Neural cell (in vitro differentiated cells): ENCODE results near the gene CDK5R1. TPM values are rescaled to one million over a fixed set of nuclear protein-coding genes. Genes with fewer than 3 reads are reported as not detected.

Experiments used
- H2AFZ ChIP-seq: fragments of 200-600, 300-800 bp; sonication (generic), shearing (Covaris generic); 2 replicates; pipeline ENCODE4 v1.6.0; 2014; ENCODE audit warnings: low read depth, mild to moderate bottlenecking, antibody characterized with exemption, low read length, moderate library complexity
- H3F3A ChIP-seq: fragments of 200-600 bp; shearing (Covaris generic); 2 replicates; pipeline ENCODE4 v1.6.1; 2016; ENCODE audit warnings: mild to moderate bottlenecking, moderate library complexity, mixed read lengths, antibody characterized with exemption, low read length; ENCODE audit not compliant: insufficient read depth, poor library complexity, severe bottlenecking
- H3K27ac ChIP-seq: fragments of 200-600, 300-800 bp; sonication (generic), shearing (Covaris generic); 2 replicates; pipeline ENCODE4 v1.5.1; 2014; ENCODE audit warnings: mild to moderate bottlenecking, low read length, moderate library complexity
- H3K27me3 ChIP-seq: fragments of 300-800, 200-600 bp; sonication (generic), shearing (Covaris generic); 2 replicates; pipeline ENCODE4 v1.6.0; 2014; ENCODE audit warnings: mild to moderate bottlenecking, low read depth, low read length, moderate library complexity; ENCODE audit not compliant: insufficient read depth
- H3K36me3 ChIP-seq: fragments of 300-800, 200-600 bp; sonication (generic), shearing (Covaris generic); 2 replicates; pipeline ENCODE4 v1.5.1; 2014; ENCODE audit warnings: mild to moderate bottlenecking, antibody characterized with exemption, low read length, moderate library complexity; ENCODE audit not compliant: insufficient read depth
- H3K4me2 ChIP-seq: fragments of 300-800, 200-600 bp; sonication (generic), shearing (Covaris generic); 2 replicates; pipeline ENCODE4 v1.6.0; 2014; ENCODE audit warnings: mild to moderate bottlenecking, low read length
- H3K4me3 ChIP-seq: fragments of 300-800, 200-600 bp; sonication (generic), shearing (Covaris generic); 2 replicates; pipeline ENCODE4 v1.5.1; 2014; ENCODE audit warnings: mild to moderate bottlenecking, low read length, moderate library complexity
- H3K79me2 ChIP-seq: fragments of 200-600 bp; shearing (Covaris generic); replicated peaks from 2 replicates; pipeline ENCODE4 v1.6.0; 2014; ENCODE audit warnings: mild to moderate bottlenecking, low read length, moderate library complexity; ENCODE audit not compliant: insufficient read depth
- H3K9ac ChIP-seq: fragments of 300-800, 200-600 bp; sonication (generic), shearing (Covaris generic); 2 replicates; pipeline ENCODE4 v1.6.1; 2016; ENCODE audit warnings: mild to moderate bottlenecking, low read length, mixed read lengths
- H3K9me2 ChIP-seq: fragments of 200-600 bp; shearing (Covaris generic); 2 replicates; pipeline ENCODE4 v1.6.1; 2016; ENCODE audit warnings: mild to moderate bottlenecking, low read length, mixed read lengths; ENCODE audit not compliant: insufficient read depth
- H3K9me3 ChIP-seq: fragments of 200-600, 300-800 bp; sonication (generic), shearing (Covaris generic); 2 replicates; pipeline ENCODE4 v1.6.1; 2016; ENCODE audit warnings: mild to moderate bottlenecking, mixed run types, low read length, moderate library complexity, mixed read lengths
- H4K20me1 ChIP-seq: fragments of 200-600 bp; shearing (Covaris generic); 2 replicates; pipeline ENCODE4 v1.6.1; 2016; ENCODE audit warnings: mild to moderate bottlenecking, mixed run types; ENCODE audit not compliant: insufficient read depth
- CTCF ChIP-seq: fragments of 450-650 bp; IDR thresholded peaks from 2 replicates; pipeline ENCODE4 v1.5.1; 2014; ENCODE audit warnings: antibody characterized with exemption, mild to moderate bottlenecking, moderate library complexity; ENCODE audit not compliant: poor library complexity, severe bottlenecking
- EP300 ChIP-seq: fragments of 450-650 bp; conservative IDR thresholded peaks from 2 replicates; pipeline ENCODE4 v1.6.1; 2014; ENCODE audit warnings: antibody characterized with exemption, mild to moderate bottlenecking, moderate library complexity; ENCODE audit not compliant: poor library complexity, severe bottlenecking
- EZH2 ChIP-seq: fragments of 200-600, 300-800 bp; shearing (Covaris generic), sonication (generic); IDR thresholded peaks from 2 replicates; pipeline ENCODE4 v1.6.1; 2014; ENCODE audit warnings: antibody characterized with exemption, low read length, borderline replicate concordance, mild to moderate bottlenecking; ENCODE audit not compliant: insufficient read depth, poor library complexity, severe bottlenecking
- MXI1 ChIP-seq: fragments of 450-650 bp; conservative IDR thresholded peaks from 2 replicates; pipeline ENCODE4 v1.6.1; 2014; ENCODE audit warnings: antibody characterized with exemption, mild to moderate bottlenecking; ENCODE audit not compliant: poor library complexity, severe bottlenecking
- RAD21 ChIP-seq: fragments of 450-650 bp; conservative IDR thresholded peaks from 2 replicates; pipeline ENCODE4 v1.6.1; 2014; ENCODE audit warnings: antibody characterized with exemption, mild to moderate bottlenecking, moderate library complexity
- REST ChIP-seq: IDR thresholded peaks from 2 replicates; pipeline ENCODE4 v1.6.1; 2012; ENCODE audit warnings: borderline replicate concordance
- SMC3 ChIP-seq: fragments of 450-650 bp; conservative IDR thresholded peaks from 2 replicates; pipeline ENCODE4 v1.6.1; 2014; ENCODE audit warnings: antibody characterized with exemption, mild to moderate bottlenecking, moderate library complexity; ENCODE audit not compliant: poor library complexity
- polyA plus RNA-seq: library from polyadenylated mRNA; depleted of rRNA; stranded (reverse); fragments of >200 nt; gene quantifications from 2 replicates; pipeline ENCODE4 v1.2.3, GENCODE V29; 2014

Gene CDK5R1
- polyA plus RNA-seq, 1 donor from 2014 or later: 199 TPM

- no peak overlapping the region for H3K27ac ChIP-seq
- H3K9ac ChIP-seq: no peak overlapping the region
- H4K20me1 ChIP-seq: peaks cover 10% of the 10 kb centered on the region
- TF ChIP-seq EZH2 (no peak), RAD21 (no peak), SMC3 (no peak)
- peaks cover 34% of the 10 kb centered on the region for H3K79me2 ChIP-seq
- no peak overlapping the region for H3K4me3 ChIP-seq
- H3K27me3 ChIP-seq: no peaks in the 10 kb centered on the region
- no peak overlapping the region for H2AFZ ChIP-seq
- no peak overlapping the region for H3K4me2 ChIP-seq
- H3K36me3 ChIP-seq: peaks cover 13% of the 10 kb centered on the region
- no peaks in the 10 kb centered on the region for H3K9me2 ChIP-seq
- H3F3A ChIP-seq: no peaks in the 10 kb centered on the region
- no peaks in the 10 kb centered on the region for H3K9me3 ChIP-seq
These were observed 7.3 kb downstream of the CDK5R1 start for GRCh38 chr17:32493976-32494513.

- Histone ChIP-seq H3K36me3 (peaks cover 6% of the 10 kb centered on the region), H3K27me3 (no peaks in the 10 kb centered on the region), H3F3A (no peaks in the 10 kb centered on the region), H3K4me3 (no peak overlapping the region), H3K9me3 (no peaks in the 10 kb centered on the region), H3K79me2 (peaks cover 27% of the 10 kb centered on the region), H3K4me2 (no peak overlapping the region), H3K9me2 (no peaks in the 10 kb centered on the region), H3K9ac (no peak overlapping the region), H3K27ac (no peak overlapping the region), H2AFZ (no peak overlapping the region), H4K20me1 (peaks cover 7% of the 10 kb centered on the region)
- TF ChIP-seq RAD21 (no peak), CTCF (no peak), EP300 (no peak), MXI1 (no peak), REST (no peak)
These were observed 8.0 kb downstream of the CDK5R1 start for GRCh38 chr17:32494621-32495358.
